HuH-7.5 (cell line): Measurements from ENCODE around the gene PERP.
"Not testable (repeated sequence)": the region's sequence is repeated elsewhere in the genome, so short reads cannot be mapped to it uniquely, and the experiment has no call there.

Experiments
- DNase-seq: peaks from one replicate; pipeline ENCODE4 v3.0.0; 2011; ENCODE audit warnings: low spot score

The PERP gene

GRCh38 chr6:138105446-138105845, 1.8 kb downstream of the PERP start:
- peak; percentile 68 for DNase-seq

- no peak for DNase-seq
Observed at GRCh38 chr6:138104618-138105213, 2.5 kb downstream of the PERP start.

- no peak for DNase-seq
Observed at GRCh38 chr6:138103871-138104270, 3.3 kb downstream of the PERP start.

DNA sequence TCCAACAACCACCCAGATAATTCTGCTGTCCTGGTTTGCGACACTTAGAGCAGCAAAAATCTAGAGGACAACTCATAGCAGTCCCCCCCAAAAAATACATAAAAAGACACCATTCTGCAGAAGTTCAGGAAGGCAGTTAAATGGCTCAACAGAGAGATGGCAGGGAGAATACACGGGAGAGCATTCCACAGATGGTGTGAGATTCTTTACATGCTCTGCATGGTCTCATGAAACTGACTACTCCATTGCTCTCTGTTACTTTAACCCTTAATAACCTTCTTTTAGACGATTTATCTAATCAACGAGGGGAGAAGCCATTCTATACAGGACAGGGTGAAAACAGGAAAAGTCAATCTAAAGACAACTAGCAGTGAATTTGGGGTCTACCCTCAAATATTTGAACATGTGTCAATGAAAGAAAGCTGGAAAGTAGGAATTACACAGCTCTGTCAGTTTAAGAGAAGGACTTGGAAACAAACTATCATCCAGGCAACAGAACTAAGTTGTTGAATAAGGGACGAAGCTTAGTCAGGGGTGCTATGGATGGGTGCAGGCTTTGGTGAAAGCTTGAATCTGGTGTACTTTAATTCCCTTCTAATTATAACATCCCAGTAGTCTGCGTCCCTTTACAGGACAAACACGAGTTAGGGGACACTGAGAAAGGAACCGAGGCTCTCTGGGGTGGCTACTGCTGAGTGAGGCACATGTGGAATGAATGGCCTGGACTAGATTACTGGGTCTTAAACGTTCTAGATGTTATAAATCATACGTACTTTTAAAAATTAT, 5.1 kb downstream of the PERP start:
- no peak for DNase-seq

- DNase-seq = no peak
Observed at GRCh38 chr6:138099832-138100231, 7.4 kb downstream of the PERP start.

DNA sequence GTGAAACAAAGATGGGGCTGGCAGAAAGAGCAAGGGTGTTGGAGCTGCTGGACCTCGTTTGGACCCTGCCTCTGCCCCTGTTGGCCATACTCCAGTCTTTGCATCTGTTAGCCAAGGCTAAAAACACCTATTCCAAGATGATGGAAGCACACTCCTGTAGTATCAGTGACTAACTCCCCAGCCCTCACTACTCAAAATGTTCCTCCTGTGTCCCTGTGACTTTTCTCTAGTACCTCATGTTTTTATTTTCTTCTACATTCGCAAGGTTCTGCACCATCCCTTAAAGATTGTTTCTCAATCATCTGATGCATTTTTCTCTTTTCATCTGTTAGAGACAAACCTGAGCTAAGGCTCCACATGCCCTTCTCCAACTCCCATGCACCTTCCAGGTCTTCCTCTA, 8.9 kb downstream of the PERP start:
- DNase-seq = no peak

DNA sequence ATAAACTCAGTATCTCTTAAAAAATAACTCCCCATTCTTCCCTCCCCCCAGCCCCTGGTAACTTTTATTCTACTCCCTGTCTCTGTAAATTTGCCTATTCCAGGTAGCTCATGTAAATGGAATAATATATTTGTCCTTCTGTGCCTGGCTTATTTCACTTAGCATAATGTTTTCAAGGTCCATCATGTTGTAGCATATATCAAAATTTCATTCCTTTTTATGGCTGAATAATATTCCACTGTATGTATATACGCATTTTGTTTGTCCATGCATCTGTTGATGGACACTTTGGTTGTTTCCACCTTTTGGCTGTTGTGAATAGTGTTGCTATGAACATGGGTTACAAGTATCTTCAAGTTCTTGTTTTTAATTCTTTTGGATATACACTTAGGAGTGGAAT, 13.0 kb downstream of the PERP start:
- no peak for DNase-seq

DNA sequence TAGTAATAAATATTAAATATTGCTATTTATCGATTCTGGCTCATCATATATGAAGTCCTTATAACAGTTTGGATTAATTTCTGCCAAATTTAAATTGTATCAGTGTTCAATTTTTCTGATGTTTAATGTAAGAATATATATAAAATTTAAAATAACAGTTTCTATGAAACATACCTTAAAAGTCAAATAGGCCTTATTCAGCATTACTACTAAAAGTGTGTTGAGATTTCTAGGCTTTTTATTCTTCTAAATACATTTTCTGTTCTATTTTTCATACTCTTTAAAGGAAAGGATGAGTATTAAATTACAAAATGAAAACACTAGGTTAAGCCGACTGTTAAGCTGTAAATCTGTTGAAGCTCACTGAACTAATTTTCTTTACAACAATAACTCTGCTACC, 13.6 kb downstream of the PERP start:
- no peak for DNase-seq

DNA sequence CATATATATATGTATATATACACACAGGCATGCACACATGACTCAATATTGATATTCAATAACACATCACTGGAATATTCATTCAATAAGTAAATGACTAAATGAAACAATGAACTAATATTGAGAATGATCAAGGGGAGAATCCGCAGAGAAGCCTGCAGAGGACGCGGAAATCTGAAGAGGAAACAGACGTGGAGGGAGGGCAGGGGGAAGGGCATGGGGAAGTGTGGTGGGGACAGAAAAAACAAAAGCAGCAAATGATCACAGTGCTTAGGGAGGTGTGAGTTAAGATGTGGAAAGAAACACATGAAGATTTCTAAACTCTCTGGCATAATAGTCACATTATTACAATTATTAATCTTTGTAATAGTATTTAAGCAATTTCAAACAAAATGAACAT, 14.5 kb downstream of the PERP start:
- DNase-seq = no peak

DNA sequence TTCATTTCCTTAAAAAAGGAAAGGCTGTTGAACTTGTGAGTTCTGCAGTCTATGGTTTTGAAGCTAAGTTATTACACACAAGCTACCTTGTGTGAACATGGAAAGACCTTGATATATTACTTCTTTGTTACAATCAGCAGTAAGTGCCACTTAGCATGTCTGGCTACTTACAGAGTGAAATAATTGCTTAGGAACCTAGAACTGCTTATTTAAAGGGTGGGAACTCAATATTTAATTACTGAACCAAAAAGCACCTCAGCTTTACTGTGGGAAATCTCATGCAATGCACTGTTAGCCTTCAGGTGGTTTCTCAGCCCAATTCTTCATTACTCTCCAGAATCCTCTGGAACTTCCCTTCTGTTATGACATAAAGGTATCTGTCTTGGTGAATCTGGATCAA, 17.9 kb downstream of the PERP start:
- DNase-seq = no peak

DNA sequence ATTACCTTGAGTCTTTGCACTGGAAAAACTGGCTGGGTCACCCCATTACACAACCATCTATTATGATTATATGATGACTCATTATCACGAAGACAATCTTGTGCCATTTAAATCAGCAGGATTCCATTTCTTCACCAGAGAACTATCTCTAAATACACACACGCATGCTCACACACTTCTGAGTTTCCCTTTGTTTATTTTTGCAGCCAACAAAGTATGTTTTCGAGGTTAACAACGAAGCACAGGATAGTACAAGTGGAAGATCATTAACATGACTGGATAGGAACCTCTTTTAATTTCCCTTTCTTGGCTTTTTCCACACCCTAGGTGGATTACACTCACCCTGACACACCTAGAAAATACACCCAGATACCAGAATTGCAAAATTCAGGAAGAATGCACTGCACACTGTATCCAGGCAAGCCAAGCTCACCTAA, 18.9 kb downstream of the PERP start:
- no peak for DNase-seq

DNA sequence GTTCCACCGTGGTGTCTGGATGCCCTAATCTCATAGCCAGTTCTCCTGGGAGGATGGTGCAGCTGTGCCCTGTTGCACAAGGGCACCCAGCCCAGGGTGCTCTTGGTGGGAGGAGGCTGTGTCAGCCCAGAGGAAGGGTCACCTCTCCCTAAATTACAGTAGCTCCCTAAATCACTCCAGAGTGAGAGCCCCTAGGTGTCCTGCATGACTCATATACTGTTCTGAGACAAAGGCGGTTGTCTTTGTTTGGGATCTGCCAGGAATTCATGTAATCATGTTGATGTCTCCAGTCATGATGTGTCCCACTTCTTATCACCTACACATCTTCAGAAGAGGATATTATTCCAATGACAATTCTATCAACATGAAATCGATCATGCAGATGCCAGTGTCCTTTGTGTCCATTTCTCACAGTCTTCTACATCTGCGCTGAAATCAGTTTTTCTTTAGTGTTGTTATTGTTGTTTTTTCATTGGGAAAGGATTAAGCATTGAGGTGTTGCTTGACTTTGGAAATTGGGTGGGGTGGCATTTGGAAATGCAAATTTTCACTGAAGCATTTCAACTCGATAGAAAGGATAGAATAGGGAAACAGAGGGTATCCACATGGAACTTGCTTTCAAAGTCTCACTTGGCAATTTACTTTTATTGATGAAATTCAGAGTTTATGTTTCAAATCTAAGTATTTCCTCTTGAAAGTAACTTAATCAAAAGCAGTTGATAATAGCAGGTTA, 19.5 kb downstream of the PERP start:
- no peak for DNase-seq

- DNase-seq = peak; percentile 52
Observed at GRCh38 chr6:138086573-138087196, 20.5 kb downstream of the PERP start.

DNA sequence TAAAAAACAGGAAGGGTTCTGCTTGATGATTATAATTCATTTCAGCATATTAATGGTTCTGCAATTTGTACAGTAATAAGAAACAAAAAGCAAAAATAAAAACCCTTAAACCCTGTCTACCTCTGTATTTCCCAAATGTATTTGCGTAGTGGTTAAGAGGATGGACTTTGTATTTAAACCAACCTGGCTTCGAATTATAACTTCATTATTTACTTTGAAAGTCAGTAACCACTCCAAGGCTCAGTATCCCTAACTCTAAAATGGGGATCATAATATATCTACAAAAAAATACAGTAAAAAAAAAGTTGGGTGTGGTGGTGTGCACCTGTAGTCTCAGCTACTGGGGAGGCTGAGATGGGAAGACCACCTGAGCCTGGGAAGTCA, 21.4 kb downstream of the PERP start:
- no peak for DNase-seq

GRCh38 chr6:138084904-138085838, 22.0 kb downstream of the PERP start:
- no peak for DNase-seq

DNA sequence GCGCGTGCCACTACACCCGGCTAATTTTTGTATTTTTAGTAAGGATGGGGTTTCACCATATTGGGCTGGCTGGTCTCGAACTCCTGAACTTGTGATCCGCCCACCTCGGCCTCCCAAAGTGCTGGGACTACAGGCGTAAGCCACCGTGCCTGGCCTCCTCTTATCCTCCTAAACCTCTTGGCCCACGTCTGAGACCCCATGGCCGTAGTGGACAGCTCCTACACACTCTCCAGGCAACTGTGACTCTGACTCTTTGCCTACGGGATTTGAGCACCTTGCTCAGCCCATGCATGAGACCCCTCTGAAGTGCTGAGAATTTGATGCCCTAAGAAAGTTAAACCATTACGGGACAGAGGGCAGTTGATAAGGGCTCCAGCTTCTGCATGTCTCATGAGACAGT, 25.0 kb downstream of the PERP start:
- no peak for DNase-seq

- DNase-seq = not testable (repeated sequence)
Observed at GRCh38 chr6:138079556-138079955, 27.7 kb downstream of the PERP start.

- DNase-seq = no peak
Observed at GRCh38 chr6:138078491-138078890, 28.7 kb downstream of the PERP start.

GRCh38 chr6:138073264-138073663, 34.0 kb downstream of the PERP start:
- no peak for DNase-seq

DNA sequence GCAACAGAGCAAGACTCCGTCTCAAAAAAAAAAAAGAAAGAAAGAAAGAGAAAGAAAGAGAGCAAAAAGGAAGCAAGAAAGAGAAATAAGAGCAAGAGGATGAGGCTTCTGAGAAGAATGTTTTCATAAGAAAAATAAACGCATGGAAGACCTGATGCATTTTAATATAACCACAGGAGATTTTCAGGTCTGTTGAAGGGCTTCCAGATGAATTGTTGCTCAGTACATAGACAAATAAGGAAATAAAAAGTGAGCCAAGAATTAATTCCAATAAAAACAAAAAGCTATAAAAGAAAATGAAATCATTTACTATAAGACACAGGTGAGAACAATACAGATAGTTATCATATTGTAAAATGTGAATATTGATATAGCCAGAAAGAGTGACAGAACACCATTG, 43.5 kb downstream of the PERP start:
- DNase-seq = no peak

- no peak for DNase-seq
Observed at GRCh38 chr6:138054982-138055381, 52.2 kb downstream of the PERP start.

GRCh38 chr6:138052783-138053182, 54.4 kb downstream of the PERP start:
- no peak for DNase-seq
